Activated naive CD4-positive, alpha-beta T cell (primary cell): ENCODE results near the gene USP7.
"Not testable (repeated sequence)": the region's sequence is repeated elsewhere in the genome, so short reads cannot be mapped to it uniquely, and the experiment has no call there.

ENCODE experiments used
- DNase-seq, 4 experiments: peaks; one replicate each; lab custom pipeline; 2025; lab: John Stamatoyannopoulos, UW

Gene USP7

DNA sequence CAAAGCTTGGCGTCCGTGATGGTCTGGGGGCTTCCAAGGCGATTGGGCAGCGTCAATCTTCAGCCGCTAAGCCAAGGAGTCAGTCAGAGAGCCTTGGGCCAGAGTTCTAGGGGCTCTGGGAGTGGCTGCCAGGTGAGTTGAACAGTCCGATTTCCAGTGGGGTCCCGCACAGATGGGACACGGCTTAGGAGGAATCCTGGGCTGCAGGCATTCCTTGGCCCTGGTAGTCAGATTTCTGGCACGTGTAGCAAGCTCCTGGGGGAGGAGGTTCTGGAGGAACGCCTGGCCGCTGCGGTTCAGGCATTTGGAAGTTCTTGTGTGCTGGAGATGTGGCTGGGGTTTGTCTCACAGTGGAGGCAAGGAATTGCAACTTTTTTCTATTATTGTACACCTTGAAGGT is 120.4 kb downstream of the USP7 start:
- not testable (repeated sequence) for DNase-seq
